ENCODE measurements around the gene DPH7.
"Not testable (repeated sequence)": the region's sequence is repeated elsewhere in the genome, so short reads cannot be mapped to it uniquely, and the experiment has no call there.

DPH7 gene

GRCh38 chr9:137598943-137599342, 20.2 kb upstream of the DPH7 start:
- TF ChIP-seq CTCF (IDR thresholded peaks at IDR 0.05; ENCODE audit: control extremely low read depth, extremely low read depth, low read depth, missing control alignments) = no peak
- CTCF ChIA-PET = interaction anchor here (0.9 to 1.7 kb wide), 3 partner anchors 11 to 20 kb away, joined by 3 to 4 read pairs (median 3); partner anchors contain the start of gene DPH7
- POLR2A ChIA-PET = no interaction called here
- DNase-seq (ENCODE audit: extremely low spot score) = no peak

GRCh38 chr9:137596577-137596976, 17.9 kb upstream of the DPH7 start:
- POLR2A ChIA-PET; DNase-seq (ENCODE audit: extremely low spot score): not testable (repeated sequence)
- CTCF ChIA-PET = interaction anchor here (0.8 kb wide), 1 partner anchor 17 kb away, joined by 3 read pairs; no protein-coding TSS in a partner anchor

GRCh38 chr9:137593176-137593575, 14.5 kb upstream of the DPH7 start:
- TF ChIP-seq CTCF (IDR thresholded peaks at IDR 0.05; ENCODE audit: control extremely low read depth, extremely low read depth, low read depth, missing control alignments) = no peak
- POLR2A ChIA-PET = no interaction called here
- CTCF ChIA-PET = interaction anchor here (8.3 kb wide), 1 partner anchor 14 kb away, joined by 74 read pairs; the partner anchor contains the start of gene DPH7
- no peak for DNase-seq (ENCODE audit: extremely low spot score)

- POLR2A ChIA-PET = no interaction called here
Observed at GRCh38 chr9:137592767-137593166, 14.0 kb upstream of the DPH7 start.

GRCh38 chr9:137590469-137591383, 12.0 kb upstream of the DPH7 start, which contains the start of gene ZMYND19:
TSS of gene ZMYND19 (minus strand) at chr9:137590512. CDS start at chr9:137590263, 249 bp downstream.
- CTCF ChIA-PET = interaction anchor here (1.9 to 8.3 kb wide), 2 partner anchors 11 to 17 kb away, joined by 6 to 74 read pairs; partner anchors contain the start of gene DPH7
- peak; percentile 100 for DNase-seq (ENCODE audit: extremely low spot score)

More at GRCh38 chr9:137592767-137593166, 14.0 kb upstream of the DPH7 start:
- CTCF ChIA-PET = interaction anchor here (8.3 kb wide), 1 partner anchor 13 kb away, joined by 74 read pairs; the partner anchor contains the start of gene DPH7
- no peak for TF ChIP-seq CTCF (IDR thresholded peaks at IDR 0.05; ENCODE audit: control extremely low read depth, extremely low read depth, low read depth, missing control alignments)
- no peak for DNase-seq (ENCODE audit: extremely low spot score)

GRCh38 chr9:137590123-137590468, 11.4 kb upstream of the DPH7 start:
- POLR2A ChIA-PET = interaction anchor here (0.9 to 1.1 kb wide), 2 partner anchors 15 to 38 kb away, joined by 3 to 4 read pairs; partner anchors contain the start of gene MRPL41
- CTCF ChIA-PET = interaction anchor here (8.3 kb wide), 1 partner anchor 11 kb away, joined by 74 read pairs; the partner anchor contains the start of gene DPH7
- TF ChIP-seq CTCF (IDR thresholded peaks at IDR 0.05; ENCODE audit: control extremely low read depth, extremely low read depth, low read depth, missing control alignments) = no peak
- DNase-seq (ENCODE audit: extremely low spot score) = no peak

More at GRCh38 chr9:137590469-137591383, 12.0 kb upstream of the DPH7 start, which contains the start of gene ZMYND19:
- POLR2A ChIA-PET = interaction anchor here (0.9 to 1.1 kb wide), 2 partner anchors 15 to 39 kb away, joined by 3 to 4 read pairs; partner anchors contain the start of gene MRPL41
- TF ChIP-seq CTCF (IDR thresholded peaks at IDR 0.05; ENCODE audit: control extremely low read depth, extremely low read depth, low read depth, missing control alignments) = no peak
